HG02623 (cell line): Measurements from ENCODE around the gene PPCS.
"Not testable (repeated sequence)": the region's sequence is repeated elsewhere in the genome, so short reads cannot be mapped to it uniquely, and the experiment has no call there.

Experiments used
- ATAC-seq: cut with Tn5 transposase; IDR thresholded peaks from one replicate; pipeline ENCODE4 v1.9.1; 2021; ENCODE audit warnings: moderate library complexity; ENCODE audit not compliant: unreplicated experiment

PPCS gene

GRCh38 chr1:42450061-42450460, 6.3 kb upstream of the PPCS start:
- no peak for ATAC-seq

- ATAC-seq = no peak
These were observed 3.0 kb upstream of the PPCS start for GRCh38 chr1:42453386-42453785.

- no peak for ATAC-seq
These were observed 1.9 kb upstream of the PPCS start for GRCh38 chr1:42454403-42454802.

- ATAC-seq = peak; percentile 60
These were observed 379 bp downstream of the PPCS start for GRCh38 chr1:42456754-42457089.

- ATAC-seq = no peak
These were observed 4.9 kb downstream of the PPCS start for GRCh38 chr1:42461196-42461595.

- ATAC-seq = peak; percentile 100
These were observed 6.8 kb downstream of the PPCS start, which contains the start of gene CCDC30 for GRCh38 chr1:42462828-42463763. CCDC30 (plus strand) TSS chr1:42463286; CDS start chr1:42480552, 17,266 bp downstream.

- ATAC-seq = no peak
These were observed 7.6 kb downstream of the PPCS start for GRCh38 chr1:42463921-42464320.

- ATAC-seq = no peak
These were observed 9.7 kb downstream of the PPCS start for GRCh38 chr1:42466030-42466429.

- ATAC-seq = no peak
These were observed 13.4 kb downstream of the PPCS start for GRCh38 chr1:42469727-42470126.

GRCh38 chr1:42476605-42477004, 20.3 kb downstream of the PPCS start:
- ATAC-seq = no peak

GRCh38 chr1:42477354-42477753, 21.0 kb downstream of the PPCS start:
- not testable (repeated sequence) for ATAC-seq

GRCh38 chr1:42477775-42478174, 21.4 kb downstream of the PPCS start:
- no peak for ATAC-seq

GRCh38 chr1:42479621-42480020, 23.3 kb downstream of the PPCS start:
- ATAC-seq = no peak

- ATAC-seq = no peak
These were observed 24.6 kb downstream of the PPCS start for GRCh38 chr1:42480921-42481320.

GRCh38 chr1:42482635-42483153, 26.4 kb downstream of the PPCS start:
- ATAC-seq = no peak

- no peak for ATAC-seq
These were observed 28.0 kb downstream of the PPCS start for GRCh38 chr1:42484382-42484781.

- ATAC-seq = no peak
These were observed 33.9 kb downstream of the PPCS start for GRCh38 chr1:42490237-42490636.

GRCh38 chr1:42502031-42502430, 45.7 kb downstream of the PPCS start:
- ATAC-seq = not testable (repeated sequence)

GRCh38 chr1:42504535-42505128, 48.3 kb downstream of the PPCS start:
- no peak for ATAC-seq

- ATAC-seq = no peak
These were observed 50.2 kb downstream of the PPCS start for GRCh38 chr1:42506576-42506975.
